ENCODE data around the gene DDX51.
A peak's percentile ranks its signal among the peaks of the same experiment; 100 is the strongest.

DDX51 gene

GRCh38 chr12:132147423-132148367 lies 3.6 kb upstream of the DDX51 start:
- CTCF ChIA-PET = interaction anchor here (0.9 kb wide), 1 partner anchor 15 kb away, joined by 3 read pairs; no protein-coding TSS in a partner anchor
- DNase-seq (ENCODE audit: low read depth, low spot score) = no peak
- POLR2A ChIA-PET = no interaction called here
- TF ChIP-seq CTCF (IDR thresholded peaks at IDR 0.05; ENCODE audit: insufficient read depth, low read length, missing control alignments) = no peak
- H3K4me3 ChIP-seq (ENCODE audit: low read depth, low read length) = no peak overlapping the region

- POLR2A ChIA-PET = no interaction called here
Observed at GRCh38 chr12:132146772-132147422, 2.8 kb upstream of the DDX51 start.

GRCh38 chr12:132146098-132146497 lies 2.0 kb upstream of the DDX51 start:
- DNase-seq (ENCODE audit: low read depth, low spot score) = no peak
- CTCF ChIA-PET = interaction anchor here (2.3 kb wide), 1 partner anchor 7 kb away, joined by 25 read pairs; no protein-coding TSS in a partner anchor
- no peak for TF ChIP-seq CTCF (IDR thresholded peaks at IDR 0.05; ENCODE audit: insufficient read depth, low read length, missing control alignments)
- H3K4me3 ChIP-seq (ENCODE audit: low read depth, low read length) = no peak overlapping the region
- POLR2A ChIA-PET = no interaction called here

More at GRCh38 chr12:132146772-132147422, 2.8 kb upstream of the DDX51 start:
- no peak for DNase-seq (ENCODE audit: low read depth, low spot score)
- H3K4me3 ChIP-seq (ENCODE audit: low read depth, low read length) = no peak overlapping the region
- TF ChIP-seq CTCF (IDR thresholded peaks at IDR 0.05; ENCODE audit: insufficient read depth, low read length, missing control alignments) = no peak
- CTCF ChIA-PET = no interaction called here

GRCh38 chr12:132145334-132145733 lies 1.2 kb upstream of the DDX51 start:
- DNase-seq (ENCODE audit: low read depth, low spot score) = no peak
- POLR2A ChIA-PET = no interaction called here
- H3K4me3 ChIP-seq (ENCODE audit: low read depth, low read length) = peak overlapping the region; percentile 88
- CTCF ChIA-PET = interaction anchor here (2.3 kb wide), 1 partner anchor 8 kb away, joined by 25 read pairs; no protein-coding TSS in a partner anchor
- TF ChIP-seq CTCF (IDR thresholded peaks at IDR 0.05; ENCODE audit: insufficient read depth, low read length, missing control alignments) = no peak

- H3K4me3 ChIP-seq (ENCODE audit: low read depth, low read length) = peak overlapping the region; percentile 88
- DNase-seq (ENCODE audit: low read depth, low spot score) = no peak
- ChIA-PET POLR2A (no interaction called here), CTCF (interaction anchor here (2.3 kb wide), 1 partner anchor 9 kb away, joined by 25 read pairs; no protein-coding TSS in a partner anchor)
- TF ChIP-seq CTCF (IDR thresholded peaks at IDR 0.05; ENCODE audit: insufficient read depth, low read length, missing control alignments) = no peak
Observed at GRCh38 chr12:132144810-132145168, 670 bp upstream of the DDX51 start.

All from AG04449 (cell line).